Astrocyte (in vitro differentiated cells and primary cell): ENCODE measurements around the gene NT5DC3. TPM values are rescaled to one million over a fixed set of nuclear protein-coding genes. Genes with fewer than 3 reads are reported as not detected.

Source experiments
- DNase-seq: peaks from one replicate; pipeline ENCODE4 v3.0.0-alpha.2; 2010; ENCODE audit warnings: low read depth
- FAIRE-seq: peaks from 2 replicates; lab custom pipeline; 2011; peaks lifted over from hg19 to GRCh38; lab: Jason Lieb, UNC
- H2AFZ ChIP-seq: 2 replicates; pipeline ENCODE4 v1.6.0; 2012; ENCODE audit warnings: low read depth, low read length, inconsistent platforms
- H3K27ac ChIP-seq: 2 replicates; pipeline ENCODE4 v1.5.1; 2011; ENCODE audit warnings: low read depth, low read length, inconsistent platforms
- H3K27me3 ChIP-seq: 2 replicates; pipeline ENCODE4 v1.6.0; 2011; ENCODE audit warnings: low read length, inconsistent platforms; ENCODE audit not compliant: insufficient read depth
- H3K36me3 ChIP-seq: 2 replicates; pipeline ENCODE4 v1.5.1; 2011; ENCODE audit warnings: low read length, inconsistent platforms; ENCODE audit not compliant: insufficient read depth
- H3K4me1 ChIP-seq: 2 replicates; pipeline ENCODE4 v1.5.1; 2011; ENCODE audit warnings: low read length, inconsistent platforms; ENCODE audit not compliant: insufficient read depth
- H3K4me2 ChIP-seq: 2 replicates; pipeline ENCODE4 v1.6.0; 2012; ENCODE audit warnings: low read length, inconsistent platforms
- H3K4me3 ChIP-seq: 2 replicates; pipeline ENCODE4 v1.5.1; 2011; ENCODE audit warnings: low read depth, mild to moderate bottlenecking, low read length, inconsistent platforms; ENCODE audit not compliant: insufficient read depth
- H3K79me2 ChIP-seq: 2 replicates; pipeline ENCODE4 v1.6.0; 2012; ENCODE audit warnings: mild to moderate bottlenecking, low read length, inconsistent platforms; ENCODE audit not compliant: insufficient read depth
- H3K9ac ChIP-seq: 2 replicates; pipeline ENCODE4 v1.6.0; 2012; ENCODE audit warnings: mild to moderate bottlenecking, low read length, inconsistent platforms
- H3K9me3 ChIP-seq: 2 replicates; pipeline ENCODE4 v1.5.1; 2012; ENCODE audit warnings: low read depth, mild to moderate bottlenecking, low read length, inconsistent platforms; ENCODE audit not compliant: insufficient read depth
- H4K20me1 ChIP-seq: 2 replicates; pipeline ENCODE4 v1.6.0; 2012; ENCODE audit warnings: low read length, inconsistent platforms; ENCODE audit not compliant: insufficient read depth
- H3K27ac Mint-ChIP-seq: one replicate; pipeline ENCODE4 v1.8.0; 2021; ENCODE audit warnings: mild to moderate bottlenecking, mixed read lengths; ENCODE audit not compliant: unreplicated experiment
- H3K27me3 Mint-ChIP-seq: one replicate; pipeline ENCODE4 v1.8.0; 2021; ENCODE audit warnings: low read depth, mixed read lengths; ENCODE audit not compliant: unreplicated experiment
- H3K36me3 Mint-ChIP-seq: one replicate; pipeline ENCODE4 v1.8.0; 2021; ENCODE audit warnings: low read depth, mixed read lengths; ENCODE audit not compliant: unreplicated experiment
- H3K4me1 Mint-ChIP-seq: one replicate; pipeline ENCODE4 v1.8.0; 2021; ENCODE audit warnings: low read depth, mixed read lengths; ENCODE audit not compliant: unreplicated experiment
- H3K4me3 Mint-ChIP-seq: one replicate; pipeline ENCODE4 v1.8.0; 2021; ENCODE audit warnings: mild to moderate bottlenecking, moderate library complexity, mixed read lengths; ENCODE audit not compliant: unreplicated experiment
- H3K9me3 Mint-ChIP-seq: one replicate; pipeline ENCODE4 v1.8.0; 2021; ENCODE audit warnings: mild to moderate bottlenecking, mixed read lengths; ENCODE audit not compliant: unreplicated experiment
- EZH2 ChIP-seq: IDR thresholded peaks from 2 replicates; pipeline ENCODE4 v1.6.1; 2012; ENCODE audit warnings: mild to moderate bottlenecking, low read length, inconsistent platforms; ENCODE audit not compliant: insufficient read depth
- total RNA-seq: library from RNA; stranded (reverse); gene quantifications from 2 replicates; pipeline ENCODE4 v1.2.1, GENCODE V29; 2021
- TF ChIP-seq, protein P1 (sequence below): IDR thresholded peaks from 2 replicates; pipeline ENCODE4 v1.5.1; 2011; ENCODE audit warnings: low read depth, mild to moderate bottlenecking, inconsistent platforms, low read length, moderate library complexity; ENCODE audit not compliant: insufficient read depth

Gene NT5DC3
- total RNA-seq, 1 donor from 2014 or later = 13.6 TPM

- peaks cover 9% of the 10 kb centered on the region for H3K4me1 Mint-ChIP-seq
- Histone ChIP-seq H3K9me3 (no peaks in the 10 kb centered on the region), H3K79me2 (no peaks in the 10 kb centered on the region), H3K36me3 (no peaks in the 10 kb centered on the region), H3K27ac (peak overlapping the region; percentile 37), H3K9ac (no peak overlapping the region), H3K4me1 (peaks cover 20% of the 10 kb centered on the region), H3K4me2 (peak overlapping the region; percentile 59), H2AFZ (no peak overlapping the region), H3K4me3 (no peak overlapping the region), H3K27me3 (no peaks in the 10 kb centered on the region), H4K20me1 (no peaks in the 10 kb centered on the region)
- no peaks in the 10 kb centered on the region for H3K9me3 Mint-ChIP-seq
- FAIRE-seq (no peak), DNase-seq (no peak)
- peaks cover 12% of the 10 kb centered on the region for H3K27me3 Mint-ChIP-seq
- TF ChIP-seq, protein P1, sequence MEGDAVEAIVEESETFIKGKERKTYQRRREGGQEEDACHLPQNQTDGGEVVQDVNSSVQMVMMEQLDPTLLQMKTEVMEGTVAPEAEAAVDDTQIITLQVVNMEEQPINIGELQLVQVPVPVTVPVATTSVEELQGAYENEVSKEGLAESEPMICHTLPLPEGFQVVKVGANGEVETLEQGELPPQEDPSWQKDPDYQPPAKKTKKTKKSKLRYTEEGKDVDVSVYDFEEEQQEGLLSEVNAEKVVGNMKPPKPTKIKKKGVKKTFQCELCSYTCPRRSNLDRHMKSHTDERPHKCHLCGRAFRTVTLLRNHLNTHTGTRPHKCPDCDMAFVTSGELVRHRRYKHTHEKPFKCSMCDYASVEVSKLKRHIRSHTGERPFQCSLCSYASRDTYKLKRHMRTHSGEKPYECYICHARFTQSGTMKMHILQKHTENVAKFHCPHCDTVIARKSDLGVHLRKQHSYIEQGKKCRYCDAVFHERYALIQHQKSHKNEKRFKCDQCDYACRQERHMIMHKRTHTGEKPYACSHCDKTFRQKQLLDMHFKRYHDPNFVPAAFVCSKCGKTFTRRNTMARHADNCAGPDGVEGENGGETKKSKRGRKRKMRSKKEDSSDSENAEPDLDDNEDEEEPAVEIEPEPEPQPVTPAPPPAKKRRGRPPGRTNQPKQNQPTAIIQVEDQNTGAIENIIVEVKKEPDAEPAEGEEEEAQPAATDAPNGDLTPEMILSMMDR = no peak
- TF ChIP-seq EZH2 = no peak
- no peak overlapping the region for H3K4me3 Mint-ChIP-seq
- H3K27ac Mint-ChIP-seq = no peak overlapping the region
- no peaks in the 10 kb centered on the region for H3K36me3 Mint-ChIP-seq
Measured at GRCh38 chr12:103850429-103850828, 9.4 kb upstream of the NT5DC3 start.

DNA sequence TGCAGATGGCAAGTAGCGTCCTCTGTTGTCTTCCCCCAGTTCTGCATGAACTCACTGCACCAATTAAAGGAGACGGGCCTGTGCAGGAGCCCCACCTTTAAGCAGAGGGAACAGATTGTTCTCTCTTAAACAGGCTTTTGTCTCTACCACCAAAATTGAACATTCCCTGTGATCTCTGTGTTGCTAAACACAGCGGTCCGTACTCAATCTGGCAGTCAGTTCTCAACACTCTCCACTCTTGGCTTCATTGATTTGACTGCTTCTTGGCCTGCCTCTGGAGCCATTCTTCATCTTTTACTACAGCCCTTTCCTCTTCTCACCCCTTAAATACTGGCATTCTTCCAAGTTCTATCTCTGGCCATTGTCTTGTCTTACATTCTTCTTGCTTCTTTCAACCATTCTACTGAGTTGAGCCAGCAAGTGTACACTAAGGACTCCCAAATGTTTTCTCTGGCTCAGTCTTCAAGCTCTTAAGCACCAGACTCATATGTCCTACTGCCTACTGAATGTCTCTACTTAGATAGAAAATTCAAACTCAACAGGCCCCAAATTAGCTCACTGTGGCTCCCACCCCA lies 8.0 kb upstream of the NT5DC3 start:
- no peaks in the 10 kb centered on the region for H4K20me1 ChIP-seq
- no peaks in the 10 kb centered on the region for H3K36me3 ChIP-seq
- H3K4me1 ChIP-seq = peaks cover 15% of the 10 kb centered on the region
- Mint-ChIP-seq H3K27me3 (peaks cover 12% of the 10 kb centered on the region), H3K36me3 (no peaks in the 10 kb centered on the region), H3K27ac (no peak overlapping the region), H3K4me3 (no peak overlapping the region), H3K9me3 (no peaks in the 10 kb centered on the region), H3K4me1 (peaks cover 8% of the 10 kb centered on the region)
- H3K4me2 ChIP-seq = no peak overlapping the region
- H3K27ac ChIP-seq = no peak overlapping the region
- no peaks in the 10 kb centered on the region for H3K9me3 ChIP-seq
- H3K79me2 ChIP-seq = no peaks in the 10 kb centered on the region
- no peak overlapping the region for H2AFZ ChIP-seq
- H3K27me3 ChIP-seq = no peaks in the 10 kb centered on the region
- FAIRE-seq (no peak), DNase-seq (peak; percentile 33)
- no peak overlapping the region for H3K4me3 ChIP-seq
- H3K9ac ChIP-seq = no peak overlapping the region
- TF ChIP-seq, protein P1 = no peak
- TF ChIP-seq EZH2 = no peak

- DNase-seq (no peak), FAIRE-seq (no peak)
- H3K27me3 ChIP-seq = no peaks in the 10 kb centered on the region
- TF ChIP-seq, protein P1 = no peak
- no peak for TF ChIP-seq EZH2
- no peak overlapping the region for H3K4me3 ChIP-seq
- H3K9me3 ChIP-seq = no peaks in the 10 kb centered on the region
- H3K9me3 Mint-ChIP-seq = no peaks in the 10 kb centered on the region
- no peaks in the 10 kb centered on the region for H3K36me3 Mint-ChIP-seq
- no peak overlapping the region for H3K27ac ChIP-seq
- H3K4me1 ChIP-seq = peaks cover 15% of the 10 kb centered on the region
- no peaks in the 10 kb centered on the region for H3K79me2 ChIP-seq
- H3K4me2 ChIP-seq = no peak overlapping the region
- no peaks in the 10 kb centered on the region for H3K36me3 ChIP-seq
- peaks cover 9% of the 10 kb centered on the region for H3K4me1 Mint-ChIP-seq
- H2AFZ ChIP-seq = no peak overlapping the region
- no peaks in the 10 kb centered on the region for H4K20me1 ChIP-seq
- H3K27ac Mint-ChIP-seq = no peak overlapping the region
- H3K27me3 Mint-ChIP-seq = peaks cover 10% of the 10 kb centered on the region
- H3K4me3 Mint-ChIP-seq = no peak overlapping the region
- no peak overlapping the region for H3K9ac ChIP-seq
Measured at GRCh38 chr12:103848143-103848542, 7.1 kb upstream of the NT5DC3 start.
